HCT116 (cell line): ENCODE results near the gene AP4S1. TPM values are rescaled to one million over a fixed set of nuclear protein-coding genes. Genes with fewer than 3 reads are reported as not detected.

Experiments used
- ATAC-seq: fragments of 200-7000 bp; cut with Tn5 transposase; 2 replicates; pipeline ENCODE4 v1.9.1; 2020; ENCODE audit warnings: mild to moderate bottlenecking, moderate library complexity
- BruUV-seq: library from RNA; stranded (reverse); fragments of 400-500 nt; replicated peaks from 2 replicates; lab custom pipeline; 2021; lab: Mats Ljungman, UMichigan
- CTCF ChIA-PET: fragments of 300-600 bp; sonication (Branson Sonifier 250); formaldehyde crosslinking; loops from one replicate; lab custom pipeline; 2021; ENCODE audit warnings: antibody characterized with exemption; lab: Charles Lee
- POLR2A ChIA-PET: fragments of 300-600, 350-600 bp; sonication (Branson Sonifier 250); formaldehyde crosslinking; loops from one replicate; lab custom pipeline; 2021; ENCODE audit warnings: antibody characterized with exemption; lab: Charles Lee
- RAD21 ChIA-PET, 2 experiments: fragments of 300-600 bp; sonication (Branson Sonifier 250); formaldehyde crosslinking; loops; one replicate each; lab custom pipeline; 2023; ENCODE audit warnings: low total read pairs in 2 of 2; ENCODE audit not compliant: uncharacterized antibody in 2 of 2, unreplicated experiment in 2 of 2, low non-redundant PET in 1 of 2; lab: Charles Lee
- DNase-seq: peaks from one replicate; pipeline ENCODE4 v3.0.0-alpha.2; 2010; ENCODE audit warnings: low read depth, low spot score
- H2AFZ ChIP-seq: fragments of 200-600 bp; shearing (Covaris generic), sonication (generic); 2 replicates; pipeline ENCODE4 v1.6.1; 2017; ENCODE audit warnings: low read depth, mixed run types, mixed read lengths, antibody characterized with exemption, low read length; ENCODE audit not compliant: poor library complexity, severe bottlenecking
- H3K27ac ChIP-seq: 2 replicates; pipeline ENCODE4 v1.5.1; 2012; ENCODE audit warnings: low read depth, low read length
- H3K27me3 ChIP-seq: fragments of 200-600 bp; sonication (generic); 2 replicates; pipeline ENCODE4 v1.6.1; 2016; ENCODE audit warnings: mixed run types, low read length, mixed read lengths; ENCODE audit not compliant: insufficient read depth
- H3K36me3 ChIP-seq, 2 experiments: fragments of 200-500 bp in 1 of 2; fragments of 200-600 bp in 1 of 2; sonication (Bioruptor generic) in 1 of 2; sonication (generic) in 1 of 2; 2 replicates each; pipeline versions ENCODE4 v1.5.1 to v1.6.1; 2014 to 2016; ENCODE audit warnings: low read length in 2 of 2, inconsistent platforms in 1 of 2, mixed read lengths in 1 of 2, mixed run types in 1 of 2; ENCODE audit not compliant: insufficient read depth in 2 of 2, control insufficient read depth in 1 of 2
- H3K4me1 ChIP-seq, 2 experiments: fragments of 200-600 bp in 1 of 2; sonication (generic) in 1 of 2; 2 replicates each; pipeline versions ENCODE4 v1.5.1 to v1.6.1; 2012 to 2017; ENCODE audit warnings: low read length in 2 of 2, inconsistent platforms in 1 of 2, mild to moderate bottlenecking in 1 of 2, mixed read lengths in 1 of 2, mixed run types in 1 of 2, moderate library complexity in 1 of 2; ENCODE audit not compliant: insufficient read depth in 2 of 2, control insufficient read depth in 1 of 2
- H3K4me2 ChIP-seq: fragments of 200-600 bp; sonication (generic); 2 replicates; pipeline ENCODE4 v1.6.1; 2017; ENCODE audit warnings: mixed run types, low read length, mixed read lengths
- H3K4me3 ChIP-seq, 2 experiments: fragments of 200-600 bp in 1 of 2; sonication (generic) in 1 of 2; replicated peaks in 1 of 2; 2 replicates each; pipeline ENCODE4 v1.5.1; 2011 to 2016; ENCODE audit warnings: low read length in 2 of 2, control low read depth in 1 of 2, low read depth in 1 of 2, mild to moderate bottlenecking in 1 of 2, mixed read lengths in 1 of 2, mixed run types in 1 of 2
- H3K79me2 ChIP-seq: fragments of 200-600 bp; sonication (generic); 2 replicates; pipeline ENCODE4 v1.6.1; 2017; ENCODE audit warnings: mild to moderate bottlenecking, mixed run types, low read length, moderate library complexity, mixed read lengths; ENCODE audit not compliant: insufficient read depth
- H3K9ac ChIP-seq: fragments of 200-600 bp; sonication (generic); 2 replicates; pipeline ENCODE4 v1.6.1; 2016; ENCODE audit warnings: low read length, mixed read lengths
- H3K9me2 ChIP-seq: fragments of 200-600 bp; sonication (generic), shearing (Covaris generic); 2 replicates; pipeline ENCODE4 v1.6.1; 2017; ENCODE audit warnings: mixed run types, mild to moderate bottlenecking, moderate library complexity; ENCODE audit not compliant: insufficient read depth
- H3K9me3 ChIP-seq, 2 experiments: fragments of 200-500 bp in 1 of 2; fragments of 200-600 bp in 1 of 2; sonication (Bioruptor generic) in 1 of 2; sonication (generic) in 1 of 2; 2 replicates each; pipeline ENCODE4 v1.6.1; 2014 to 2017; ENCODE audit warnings: low read length in 2 of 2, mixed read lengths in 2 of 2, inconsistent platforms in 1 of 2, low read depth in 1 of 2, mild to moderate bottlenecking in 1 of 2, mixed run types in 1 of 2, moderate library complexity in 1 of 2; ENCODE audit not compliant: control insufficient read depth in 1 of 2, insufficient read depth in 1 of 2
- H4K20me1 ChIP-seq: fragments of 200-600 bp; sonication (generic), shearing (Covaris generic); 2 replicates; pipeline ENCODE4 v1.6.1; 2017; ENCODE audit warnings: mixed run types, mild to moderate bottlenecking, moderate library complexity; ENCODE audit not compliant: insufficient read depth
- ATF3 ChIP-seq: IDR thresholded peaks from 2 replicates; pipeline ENCODE4 v1.6.1; 2012
- CBX3 ChIP-seq: IDR thresholded peaks from 2 replicates; pipeline ENCODE4 v1.6.1; 2012; ENCODE audit warnings: low read depth
- EGR1 ChIP-seq: IDR thresholded peaks from 2 replicates; pipeline ENCODE4 v1.6.1; 2012; ENCODE audit warnings: low read depth
- ELF1 ChIP-seq: IDR thresholded peaks from 2 replicates; pipeline ENCODE4 v1.6.1; 2012; ENCODE audit warnings: low read depth, borderline replicate concordance
- EZH2phosphoT487 ChIP-seq: fragments of 200-600 bp; IDR thresholded peaks from 2 replicates; pipeline ENCODE4 v1.6.1; 2018; ENCODE audit warnings: antibody characterized with exemption, borderline replicate concordance
- JUND ChIP-seq: IDR thresholded peaks from 2 replicates; pipeline ENCODE4 v1.6.1; 2012
- POLR2A ChIP-seq: IDR thresholded peaks from 2 replicates; pipeline ENCODE4 v1.7.0; 2011; ENCODE audit warnings: borderline replicate concordance; ENCODE audit not compliant: insufficient read depth, insufficient read length; ENCODE audit errors: extremely low read depth
- POLR2AphosphoS5 ChIP-seq: IDR thresholded peaks from 2 replicates; pipeline ENCODE4 v1.6.1; 2011; ENCODE audit warnings: mild to moderate bottlenecking, low read depth, low read length, moderate library complexity
- REST ChIP-seq: IDR thresholded peaks from 2 replicates; pipeline ENCODE4 v1.6.1; 2012; ENCODE audit warnings: low read depth
- SP1 ChIP-seq: IDR thresholded peaks from 2 replicates; pipeline ENCODE4 v1.6.1; 2012; ENCODE audit warnings: low read depth
- TCF7L2 ChIP-seq: IDR thresholded peaks from 2 replicates; pipeline ENCODE4 v1.7.0; 2011; ENCODE audit warnings: borderline replicate concordance, inconsistent platforms; ENCODE audit not compliant: insufficient read depth, insufficient read length; ENCODE audit errors: extremely low read depth
- YY1 ChIP-seq: IDR thresholded peaks from 2 replicates; pipeline ENCODE4 v1.6.1; 2011; ENCODE audit warnings: low read length, low read depth, moderate library complexity, mild to moderate bottlenecking; ENCODE audit not compliant: insufficient replicate concordance; ENCODE audit errors: extremely low read depth
- ZBTB33 ChIP-seq: IDR thresholded peaks from 2 replicates; pipeline ENCODE4 v1.6.1; 2011; ENCODE audit warnings: mild to moderate bottlenecking, low read length, moderate library complexity; ENCODE audit not compliant: insufficient replicate concordance; ENCODE audit errors: extremely low read depth
- ZNF274 ChIP-seq: fragments of 200-500 bp; sonication (Bioruptor generic); IDR thresholded peaks from 2 replicates; pipeline ENCODE4 v1.6.1; 2014; ENCODE audit warnings: mild to moderate bottlenecking, low read depth, low read length, inconsistent platforms
- intact Hi-C: fragments of 100-400 bp; cut with micrococcal nuclease; formaldehyde crosslinking; loops from 2 replicates; pipeline ENCODE4 v1.10.0; 2022
- total RNA-seq: library from RNA; stranded (reverse); gene quantifications from one replicate; pipeline ENCODE4 v1.2.1, GENCODE V29; 2021; ENCODE audit not compliant: unreplicated experiment

The AP4S1 gene
- total RNA-seq, 1 experiment from 2014 or later: 5.0 TPM

GRCh38 chr14:31069343-31069742, 43.9 kb downstream of the AP4S1 start (continued):
- TF ChIP-seq CBX3 (no peak), POLR2AphosphoS5 (no peak), ATF3 (no peak)
- TF ChIP-seq, all 23 proteins: peak for 0

- TF ChIP-seq SP1 (no peak), JUND (no peak), EGR1 (no peak), EZH2phosphoT487 (no peak), POLR2A (no peak), ZNF274 (no peak), YY1 (no peak), ELF1 (no peak), REST (no peak), ZBTB33 (no peak), TCF7L2 (no peak)
- TF ChIP-seq, all 23 proteins: peak for 0
- CTCF ChIA-PET: no interaction called here
- BruUV-seq: no TSS peak
- no peaks in the 10 kb centered on the region for H4K20me1 ChIP-seq
- DNase-seq: no peak
- RAD21 ChIA-PET: no interaction called here
- H3K4me1 ChIP-seq: peaks cover 0 to 4% of the 10 kb centered on the region in 2 experiments; a peak in 2 of 4 replicates
- POLR2A ChIA-PET: no interaction called here
- no peak overlapping the region for H2AFZ ChIP-seq
- H3K36me3 ChIP-seq: no peaks in the 10 kb centered on the region
- H3K27me3 ChIP-seq: no peaks in the 10 kb centered on the region
- intact Hi-C loops: no loop called here
- no peak overlapping the region for H3K27ac ChIP-seq
- no peaks in the 10 kb centered on the region for H3K79me2 ChIP-seq
- no peak overlapping the region for H3K9ac ChIP-seq
- H3K9me2 ChIP-seq: no peaks in the 10 kb centered on the region
- H3K4me3 ChIP-seq: no peak overlapping the region
- H3K4me2 ChIP-seq: peak overlapping the region; percentile 8; the same call in 1 of the 2 replicates
- peak; percentile 54; the same call in 1 of the 2 replicates for ATAC-seq
- H3K9me3 ChIP-seq: no peaks in the 10 kb centered on the region
Observed at GRCh38 chr14:31070431-31070830, 45.0 kb downstream of the AP4S1 start.
